ENCODE results near the gene ZNF175. TPM values are rescaled to one million over a fixed set of nuclear protein-coding genes. Genes with fewer than 3 reads are reported as not detected.
A peak's percentile ranks its signal among the peaks of the same experiment; 100 is the strongest.

ZNF175 gene
- total and polyA plus RNA-seq, 9 of the 15 experiments (the other 6 are each of a cell fraction or from before 2014, with no cell fraction given) = 3.7 to 37.9 (median 14.0) TPM

GRCh38 chr19:51572410-51572809 is 1.3 kb downstream of the ZNF175 start (continued):
- TF ChIP-seq CUX1 (CRISPR knock-in tag; IDR thresholded peaks at IDR 0.05) (no peak), RBM25 (IDR thresholded peaks at IDR 0.05; ENCODE audit: low read depth, low read length, severe bottlenecking) (peak; percentile 87), SMARCE1 (IDR thresholded peaks at IDR 0.05) (peak; percentile 28; the same call in 1 of the 2 replicates), ZNF174 (CRISPR knock-in tag; IDR thresholded peaks at IDR 0.05) (no peak), NFIX (CRISPR knock-in tag; IDR thresholded peaks at IDR 0.05; ENCODE audit: low read depth) (no peak), THRAP3 (IDR thresholded peaks at IDR 0.05; ENCODE audit: borderline replicate concordance) (no peak), SMAD1 (IDR thresholded peaks at IDR 0.05; ENCODE audit: low read depth, low read length, partially characterized antibody) (no peak), NFE2 (IDR thresholded peaks at IDR 0.05; ENCODE audit: low read depth) (peak; percentile 28; the same call in 1 of the 2 replicates), TBL1XR1 (IDR thresholded peaks at IDR 0.05; ENCODE audit: low read length in 2 of 2) (peak in 1 of 2 experiments; percentile 59; a peak in 1 of 4 replicates), ARID1B (IDR thresholded peaks at IDR 0.05) (peak; percentile 78), BHLHE40 (IDR thresholded peaks at IDR 0.05; ENCODE audit: low read length) (0 out of 2 replicates have a peak, but pooled peaks have one; percentile 24), PKNOX1 (IDR thresholded peaks at IDR 0.05) (no peak), NCOR1 (IDR thresholded peaks at IDR 0.05) (peak; percentile 61), CTBP1 (IDR thresholded peaks at IDR 0.05; ENCODE audit: borderline replicate concordance) (peak; percentile 71), ELF2 (CRISPR knock-in tag; IDR thresholded peaks at IDR 0.05) (peak; percentile 70; the same call in 1 of the 2 replicates), ZNF717 (CRISPR knock-in tag; IDR thresholded peaks at IDR 0.05) (no peak), ZBTB9 (CRISPR knock-in tag; IDR thresholded peaks at IDR 0.05) (0 out of 2 replicates have a peak, but pooled peaks have one; percentile 7), CHD4 (IDR thresholded peaks at IDR 0.05; ENCODE audit: insufficient read depth, insufficient replicate concordance, low read depth, low read length, poor library complexity, severe bottlenecking) (no peak), MAZ (CRISPR knock-in tag; conservative IDR thresholded peaks at IDR 0.05 in 1 of 2, IDR thresholded peaks at IDR 0.05 in 1 of 2) (peak in 1 of 2 experiments; percentile 67; a peak in 3 of 4 replicates), SMC3 (conservative IDR thresholded peaks at IDR 0.05; ENCODE audit: insufficient read depth, low read depth, low read length) (no peak; the same call in 1 of the 2 replicates)

All from K562 (cell line).